HG03097 (cell line): ENCODE measurements around the gene SLC9A8.
"Not testable (repeated sequence)": the region's sequence is repeated elsewhere in the genome, so short reads cannot be mapped to it uniquely, and the experiment has no call there.

Source experiments
- ATAC-seq: cut with Tn5 transposase; IDR thresholded peaks from one replicate; pipeline ENCODE4 v1.9.1; 2021; ENCODE audit not compliant: unreplicated experiment, low FRiP score

Gene SLC9A8

GRCh38 chr20:49846206-49846807 is 33.7 kb downstream of the SLC9A8 start:
- ATAC-seq = no peak

- no peak for ATAC-seq
Observed at GRCh38 chr20:49850463-49851230, 38.0 kb downstream of the SLC9A8 start.

GRCh38 chr20:49851231-49851705 is 38.6 kb downstream of the SLC9A8 start:
- no peak for ATAC-seq

GRCh38 chr20:49851991-49852390 is 39.4 kb downstream of the SLC9A8 start:
- ATAC-seq = no peak

- ATAC-seq = no peak
Observed at GRCh38 chr20:49852522-49853080, 40.0 kb downstream of the SLC9A8 start.

- no peak for ATAC-seq
Observed at GRCh38 chr20:49853640-49854039, 41.0 kb downstream of the SLC9A8 start.

- no peak for ATAC-seq
Observed at GRCh38 chr20:49854190-49854875, 41.7 kb downstream of the SLC9A8 start.

GRCh38 chr20:49856904-49857303 is 44.3 kb downstream of the SLC9A8 start:
- ATAC-seq = no peak

- no peak for ATAC-seq
Observed at GRCh38 chr20:49858076-49858585, 45.5 kb downstream of the SLC9A8 start.

GRCh38 chr20:49859011-49859410 is 46.4 kb downstream of the SLC9A8 start:
- no peak for ATAC-seq

GRCh38 chr20:49859807-49860206 is 47.2 kb downstream of the SLC9A8 start:
- ATAC-seq = no peak

GRCh38 chr20:49861232-49861631 is 48.6 kb downstream of the SLC9A8 start:
- ATAC-seq = not testable (repeated sequence)

GRCh38 chr20:49862607-49863200 is 50.1 kb downstream of the SLC9A8 start:
- ATAC-seq = no peak

GRCh38 chr20:49863666-49864065 is 51.0 kb downstream of the SLC9A8 start:
- no peak for ATAC-seq

- ATAC-seq = no peak
Observed at GRCh38 chr20:49865559-49865958, 52.9 kb downstream of the SLC9A8 start.

GRCh38 chr20:49866051-49866450 is 53.4 kb downstream of the SLC9A8 start:
- ATAC-seq = no peak

- no peak for ATAC-seq
Observed at GRCh38 chr20:49867453-49868215, 55.0 kb downstream of the SLC9A8 start.

GRCh38 chr20:49868538-49868937 is 55.9 kb downstream of the SLC9A8 start:
- ATAC-seq = no peak

GRCh38 chr20:49868964-49869363 is 56.3 kb downstream of the SLC9A8 start:
- no peak for ATAC-seq

GRCh38 chr20:49870261-49870660 is 57.6 kb downstream of the SLC9A8 start:
- ATAC-seq = no peak
